ENCODE measurements around the gene TMEM258. TPM values are rescaled to one million over a fixed set of nuclear protein-coding genes. Genes with fewer than 3 reads are reported as not detected.

The TMEM258 gene
- total RNA-seq (2014; rRNA removed), result 79.2 and 110 TPM in 2 replicates
- percentile 95 among the genes with signal in this experiment for Bru-seq, nascent RNA
- percentile 91 among the genes with signal in this experiment for BruChase-seq, experiment 1, labeled RNA remaining after a 6-hour chase
- BruChase-seq, experiment 2, labeled RNA remaining after a 2-hour chase, result percentile 89 among the genes with signal in this experiment
- long read RNA-seq, transcript TMEM258-204 (4 exons, 575 nt), result major isoform, 259 of 305 reads
- long read RNA-seq, partial matches to known transcripts, result 22 of 305 reads
- long read RNA-seq, other reads (novel, unspliced or antisense), result 14 of 305 reads

- intact Hi-C loops (cut with micrococcal nuclease), result loop anchor here (1.0 kb wide), 1 partner anchor 25 kb away; the partner anchor contains the start of gene FADS1
- no peaks in the 10 kb centered on the region for H3K9me2 ChIP-seq (replicated peaks; ENCODE audit: low read length)
- H3K27ac ChIP-seq (ENCODE audit: low read length), result peak within 1 kb of the TSS; percentile 89
- H3K4me1 ChIP-seq (ENCODE audit: insufficient read depth, low read length), result peaks cover 14% of the 10 kb centered on the region
- peaks cover 73% of the 10 kb centered on the region for H3K79me2 ChIP-seq (ENCODE audit: low read length)
- peaks cover 46% of the 10 kb centered on the region for H3K36me3 ChIP-seq (ENCODE audit: low read depth, low read length)
- ATAC-seq (peak; percentile 87), DNase-seq (peak; percentile 93)
- BruUV-seq (replicated peaks), result no TSS peak
- H3K4me2 ChIP-seq (ENCODE audit: low read length), result peak within 1 kb of the TSS; percentile 90
- peak within 1 kb of the TSS; percentile 78 for H2AFZ ChIP-seq (ENCODE audit: low read length)
- H3K9me3 ChIP-seq (ENCODE audit: low read length), result no peaks in the 10 kb centered on the region
- peak within 1 kb of the TSS; percentile 97 for H3K4me3 ChIP-seq (ENCODE audit: low read length)
- peaks cover 10% of the 10 kb centered on the region; the same call in 1 of the 2 replicates for H4K20me1 ChIP-seq (ENCODE audit: low read length)
- POLR2A ChIA-PET (ENCODE audit: unreplicated experiment), result interaction anchor here (0.6 to 1.5 kb wide), 3 partner anchors 22 to 50 kb away, joined by 3 to 5 read pairs (median 3); no protein-coding TSS in a partner anchor
- H3F3A ChIP-seq (ENCODE audit: low read length, unreplicated experiment), result no peaks in the 10 kb centered on the region
- peak within 1 kb of the TSS; percentile 95 for H3K9ac ChIP-seq (ENCODE audit: low read length)
- H3K27me3 ChIP-seq (ENCODE audit: low read length), result no peaks in the 10 kb centered on the region
- CTCF ChIA-PET, result interaction anchor here (0.6 to 0.9 kb wide), 4 partner anchors 20 to 316 kb away, joined by 3 to 4 read pairs (median 4); no protein-coding TSS in a partner anchor
- TF ChIP-seq, protein P1, sequence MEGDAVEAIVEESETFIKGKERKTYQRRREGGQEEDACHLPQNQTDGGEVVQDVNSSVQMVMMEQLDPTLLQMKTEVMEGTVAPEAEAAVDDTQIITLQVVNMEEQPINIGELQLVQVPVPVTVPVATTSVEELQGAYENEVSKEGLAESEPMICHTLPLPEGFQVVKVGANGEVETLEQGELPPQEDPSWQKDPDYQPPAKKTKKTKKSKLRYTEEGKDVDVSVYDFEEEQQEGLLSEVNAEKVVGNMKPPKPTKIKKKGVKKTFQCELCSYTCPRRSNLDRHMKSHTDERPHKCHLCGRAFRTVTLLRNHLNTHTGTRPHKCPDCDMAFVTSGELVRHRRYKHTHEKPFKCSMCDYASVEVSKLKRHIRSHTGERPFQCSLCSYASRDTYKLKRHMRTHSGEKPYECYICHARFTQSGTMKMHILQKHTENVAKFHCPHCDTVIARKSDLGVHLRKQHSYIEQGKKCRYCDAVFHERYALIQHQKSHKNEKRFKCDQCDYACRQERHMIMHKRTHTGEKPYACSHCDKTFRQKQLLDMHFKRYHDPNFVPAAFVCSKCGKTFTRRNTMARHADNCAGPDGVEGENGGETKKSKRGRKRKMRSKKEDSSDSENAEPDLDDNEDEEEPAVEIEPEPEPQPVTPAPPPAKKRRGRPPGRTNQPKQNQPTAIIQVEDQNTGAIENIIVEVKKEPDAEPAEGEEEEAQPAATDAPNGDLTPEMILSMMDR (conservative IDR thresholded peaks at IDR 0.05; ENCODE audit: low read depth, low read length), result no peak
- TF ChIP-seq EZH2 (IDR thresholded peaks at IDR 0.05; ENCODE audit: low read length, unreplicated experiment) (no peak), EZH2phosphoT487 (IDR thresholded peaks at IDR 0.05; ENCODE audit: borderline replicate concordance, low read length) (no peak)
These were observed at the start of gene TMEM258, which contains the start of gene FEN1 for GRCh38 chr11:61792310-61793082. Gene TMEM258 (minus strand): TSS chr11:61792599. CDS start chr11:61792558, 41 bp downstream. Gene FEN1 (plus strand): TSS chr11:61792911. CDS start chr11:61795362, 2,451 bp downstream.

DNA sequence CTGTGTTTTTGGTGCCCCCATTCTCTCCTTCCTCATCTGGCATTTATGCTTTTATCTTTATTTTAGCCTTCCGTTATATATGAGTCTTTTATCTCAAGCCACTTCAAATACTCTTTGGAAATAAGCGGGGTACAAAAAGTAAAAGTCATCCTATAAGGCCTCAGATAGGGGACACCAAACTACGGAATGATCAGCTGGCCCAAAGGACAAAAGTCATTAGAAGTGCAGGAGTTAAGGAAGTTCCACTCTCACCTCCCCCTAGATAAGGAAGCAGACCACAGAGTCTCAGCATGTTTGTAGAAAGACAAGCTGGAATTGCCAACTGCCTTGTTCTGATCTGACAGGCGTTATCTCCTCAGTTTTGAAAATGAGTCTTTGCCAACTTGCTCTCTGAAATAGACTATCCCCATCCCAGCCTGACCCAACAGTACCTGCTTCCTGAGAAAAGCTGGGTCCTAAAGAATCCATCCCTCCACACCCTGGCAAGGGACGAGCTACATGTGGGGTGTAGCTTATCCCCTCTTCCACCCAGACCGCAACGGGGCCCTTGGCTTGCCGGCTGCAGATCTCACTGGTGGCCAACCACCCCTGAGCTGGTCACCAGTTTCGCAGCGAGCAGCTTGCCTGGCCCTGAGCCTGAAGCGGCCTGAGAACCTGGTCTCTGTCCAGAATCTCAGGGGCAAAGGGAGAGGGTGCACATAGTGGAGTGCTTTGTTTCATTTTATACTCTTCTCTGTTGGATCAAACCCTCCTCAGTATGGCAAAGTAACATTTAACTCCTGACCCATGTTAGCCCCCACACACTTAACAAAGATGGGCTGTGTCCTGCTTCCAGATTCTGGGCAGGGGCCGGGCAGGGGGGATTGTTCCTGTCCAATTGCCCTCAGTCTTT, 49.5 kb upstream of the TMEM258 start:
- no peak overlapping the region for H3K27ac ChIP-seq (ENCODE audit: low read length)
- H3K27me3 ChIP-seq (ENCODE audit: low read length), result no peaks in the 10 kb centered on the region
- no peak overlapping the region for H3K9ac ChIP-seq (ENCODE audit: low read length)
- H3K9me2 ChIP-seq (replicated peaks; ENCODE audit: low read length), result no peaks in the 10 kb centered on the region
- H3K9me3 ChIP-seq (ENCODE audit: low read length), result no peaks in the 10 kb centered on the region
- H3K36me3 ChIP-seq (ENCODE audit: low read depth, low read length), result peaks cover 41% of the 10 kb centered on the region
- ATAC-seq (no peak; the same call in 1 of the 2 replicates), DNase-seq (no peak)
- no peaks in the 10 kb centered on the region for H3K79me2 ChIP-seq (ENCODE audit: low read length)
- H3K4me2 ChIP-seq (ENCODE audit: low read length), result no peak overlapping the region
- no peaks in the 10 kb centered on the region for H4K20me1 ChIP-seq (ENCODE audit: low read length)
- no peak for TF ChIP-seq EZH2phosphoT487 (IDR thresholded peaks at IDR 0.05; ENCODE audit: borderline replicate concordance, low read length)
- TF ChIP-seq, protein P1 (conservative IDR thresholded peaks at IDR 0.05; ENCODE audit: low read depth, low read length), result no peak
- TF ChIP-seq EZH2 (IDR thresholded peaks at IDR 0.05; ENCODE audit: low read length, unreplicated experiment), result no peak
- no peaks in the 10 kb centered on the region for H3F3A ChIP-seq (ENCODE audit: low read length, unreplicated experiment)
- ChIA-PET POLR2A (ENCODE audit: unreplicated experiment) (interaction anchor here (0.6 kb wide), 1 partner anchor 49 kb away, joined by 3 read pairs; the partner anchor contains the start of gene FEN1), CTCF (no interaction called here)
- H2AFZ ChIP-seq (ENCODE audit: low read length), result no peak overlapping the region
- H3K4me1 ChIP-seq (ENCODE audit: insufficient read depth, low read length), result no peaks in the 10 kb centered on the region
- intact Hi-C loops (cut with micrococcal nuclease), result no loop called here
- TSS peak; percentile 8 for BruUV-seq (replicated peaks)
- H3K4me3 ChIP-seq (ENCODE audit: low read length), result no peak overlapping the region
